Stomach smooth muscle (tissue), 2 donors: Measurements from ENCODE around the gene KRT24.

Experiments
- H3K27ac ChIP-seq: one replicate; pipeline ENCODE4 v1.7.0; 2013; ENCODE audit warnings: mild to moderate bottlenecking, low read length, inconsistent platforms
- H3K27me3 ChIP-seq, 2 donors: one replicate each; pipeline ENCODE4 v1.7.0; 2013; ENCODE audit warnings: low read length in 2 of 2; ENCODE audit not compliant: insufficient read depth in 2 of 2, control insufficient read depth in 1 of 2
- H3K36me3 ChIP-seq, 2 donors: one replicate each; pipeline ENCODE4 v1.7.0; 2013; ENCODE audit warnings: low read length in 2 of 2; ENCODE audit not compliant: control insufficient read depth in 2 of 2, insufficient read depth in 2 of 2
- H3K4me1 ChIP-seq: one replicate; pipeline ENCODE4 v1.7.0; 2013; ENCODE audit warnings: low read length; ENCODE audit not compliant: control insufficient read depth, insufficient read depth
- H3K4me3 ChIP-seq, 2 donors: one replicate each; pipeline ENCODE4 v1.7.0; 2013; ENCODE audit warnings: low read length in 2 of 2
- H3K9ac ChIP-seq, 2 donors: one replicate each; pipeline ENCODE4 v1.7.0; 2013; ENCODE audit warnings: low read length in 2 of 2, mild to moderate bottlenecking in 1 of 2
- H3K9me3 ChIP-seq, 2 donors: one replicate each; pipeline ENCODE4 v1.7.0; 2013; ENCODE audit warnings: low read length in 2 of 2; ENCODE audit not compliant: control insufficient read depth in 2 of 2
- donor health status: healthy.
- donor health status: Pancreatic carcinoma.

The KRT24 gene

DNA sequence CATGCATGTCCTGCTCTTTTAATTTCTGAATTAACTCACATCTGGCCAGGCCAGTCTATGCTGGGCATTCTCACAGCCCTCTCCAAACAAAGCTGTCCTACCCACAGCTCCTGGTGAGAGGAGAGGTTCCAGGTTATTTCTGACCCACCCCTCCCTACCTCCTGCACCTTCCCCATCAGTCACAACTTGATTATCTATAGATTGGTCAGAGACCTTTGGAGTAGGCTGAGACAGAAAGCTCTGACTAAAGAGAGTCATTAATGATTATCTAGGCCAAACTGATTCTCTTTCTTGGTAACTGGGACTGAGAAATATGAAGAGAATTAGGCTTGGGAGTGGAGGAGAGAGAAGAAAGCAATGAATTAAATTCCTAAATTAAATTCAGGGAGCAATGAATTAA, 37.2 kb downstream of the KRT24 start:
- no peak overlapping the region for H3K9ac ChIP-seq
- no peak overlapping the region for H3K4me3 ChIP-seq
- no peaks in the 10 kb centered on the region for H3K9me3 ChIP-seq
- H3K4me1 ChIP-seq, result no peaks in the 10 kb centered on the region
- peaks cover 8 to 14% of the 10 kb centered on the region in 2 donors for H3K27me3 ChIP-seq
- H3K27ac ChIP-seq, result no peak overlapping the region
- H3K36me3 ChIP-seq, result no peaks in the 10 kb centered on the region

DNA sequence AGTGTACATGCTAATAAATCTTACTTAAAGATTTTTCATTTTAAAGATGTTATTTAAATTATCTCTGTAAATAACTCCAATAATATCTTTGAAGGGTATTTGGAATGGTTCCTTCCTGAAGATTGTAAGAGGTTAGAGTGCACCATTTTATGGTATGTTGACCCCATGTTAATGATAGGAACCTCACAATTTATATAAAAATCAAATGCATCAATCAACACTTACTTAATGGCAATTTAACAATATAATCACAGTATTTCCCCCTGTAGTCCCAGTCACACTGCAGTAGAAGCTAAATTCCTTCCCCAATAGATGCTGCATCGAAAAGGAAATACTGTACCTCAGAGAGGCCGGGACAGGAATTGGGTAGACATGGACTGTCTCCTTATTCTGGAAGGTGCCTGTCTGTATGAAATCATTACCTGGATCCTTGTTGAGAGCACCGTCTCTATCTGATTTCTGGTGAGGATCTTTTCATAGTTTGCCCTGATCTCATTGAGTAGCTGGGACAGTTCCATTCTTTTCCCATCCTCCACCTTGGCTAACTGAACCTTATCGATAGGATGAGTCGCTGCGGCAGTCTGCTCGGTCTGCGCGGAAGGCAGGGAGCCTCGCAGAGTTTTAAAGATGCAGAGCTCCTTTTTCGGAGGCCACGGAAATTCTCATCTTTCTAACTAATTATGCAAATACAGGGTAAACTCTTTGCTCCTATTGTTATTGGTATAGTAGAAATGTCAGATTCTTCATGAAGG, 38.8 kb downstream of the KRT24 start, which contains the start of gene KRT222:
KRT222 (minus strand) TSS at position 596 of the 752 bp plus-strand sequence; CDS start at position 518, 78 bp downstream.
- Histone ChIP-seq H3K4me1 (no peaks in the 10 kb centered on the region), H3K4me3 (peak within 1 kb of the TSS in 1 of 2 donors; percentile 50), H3K36me3 (no peaks in the 10 kb centered on the region), H3K9me3 (no peaks in the 10 kb centered on the region), H3K9ac (no peak within 1 kb of the TSS), H3K27ac (no peak within 1 kb of the TSS), H3K27me3 (peaks cover 8 to 14% of the 10 kb centered on the region in 2 donors)

DNA sequence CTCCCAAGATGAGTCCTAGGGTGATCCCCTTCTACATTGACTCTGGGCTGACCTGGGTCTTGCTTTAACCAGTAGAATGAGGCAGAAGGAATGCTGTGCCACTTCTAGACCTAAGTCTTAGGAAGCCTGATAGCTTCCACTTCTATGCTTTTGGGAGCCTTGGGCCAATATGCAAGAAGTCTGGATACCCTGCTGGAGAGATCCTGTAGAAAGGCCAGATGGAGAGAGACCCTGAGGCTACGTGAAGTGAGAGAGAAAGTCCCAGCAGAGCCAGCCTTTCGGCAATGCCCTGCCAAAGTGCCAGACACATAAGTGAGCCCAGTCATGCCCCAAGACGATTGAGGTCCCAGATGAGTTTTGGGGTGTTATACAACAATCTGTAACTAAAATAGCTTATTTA, 40.3 kb downstream of the KRT24 start:
- Histone ChIP-seq H3K9me3 (no peaks in the 10 kb centered on the region), H3K4me1 (no peaks in the 10 kb centered on the region), H3K27ac (no peak overlapping the region), H3K9ac (no peak overlapping the region), H3K4me3 (no peak overlapping the region), H3K36me3 (no peaks in the 10 kb centered on the region), H3K27me3 (peaks cover 8 to 14% of the 10 kb centered on the region in 2 donors)

DNA sequence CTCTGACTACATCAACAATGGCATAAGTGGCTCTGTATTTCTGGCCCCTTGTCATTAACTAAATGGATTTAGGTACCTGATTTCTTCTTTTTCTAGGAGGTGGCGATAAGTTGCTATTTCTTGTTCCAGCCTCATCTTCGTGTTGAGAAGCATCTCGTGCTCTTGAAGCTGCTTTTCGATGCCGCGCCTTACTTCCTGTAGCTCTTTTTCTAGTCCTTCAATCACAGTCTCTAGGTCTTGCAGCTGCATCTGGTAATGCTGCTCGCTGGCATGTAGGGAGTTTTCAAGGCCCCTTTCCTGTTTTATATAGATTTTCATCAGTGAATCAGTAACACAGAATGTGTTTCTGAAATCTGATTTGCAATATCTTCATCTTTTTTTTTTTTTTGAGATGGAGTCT, 43.6 kb downstream of the KRT24 start:
- Histone ChIP-seq H3K27me3 (peaks cover under 1 to 7% of the 10 kb centered on the region in 2 donors), H3K36me3 (no peaks in the 10 kb centered on the region), H3K9ac (no peak overlapping the region), H3K9me3 (no peaks in the 10 kb centered on the region), H3K27ac (no peak overlapping the region), H3K4me1 (no peaks in the 10 kb centered on the region), H3K4me3 (no peak overlapping the region)

DNA sequence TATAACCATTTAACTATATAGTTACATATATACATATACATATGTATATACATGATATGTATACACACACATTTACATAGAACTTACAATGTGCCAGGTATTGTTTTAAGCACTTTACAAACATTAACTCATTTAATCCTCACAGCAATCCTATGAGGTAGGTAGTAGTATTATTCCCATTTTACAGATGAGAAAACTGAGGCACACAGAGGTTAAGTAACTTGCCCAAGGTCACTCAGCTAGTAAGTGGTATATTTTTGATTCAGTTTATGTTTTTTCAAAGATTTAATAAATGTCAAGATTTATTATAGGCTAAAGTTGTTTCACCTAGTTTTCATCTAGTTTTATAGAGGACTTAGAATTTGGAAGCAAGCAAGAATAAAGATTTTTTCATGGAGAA, 45.2 kb downstream of the KRT24 start:
- H3K4me3 ChIP-seq, result no peak overlapping the region
- H3K4me1 ChIP-seq, result no peaks in the 10 kb centered on the region
- H3K27ac ChIP-seq, result no peak overlapping the region
- H3K27me3 ChIP-seq, result peaks cover 0 to 4% of the 10 kb centered on the region in 2 donors
- no peaks in the 10 kb centered on the region for H3K36me3 ChIP-seq
- H3K9me3 ChIP-seq, result no peaks in the 10 kb centered on the region
- no peak overlapping the region for H3K9ac ChIP-seq

DNA sequence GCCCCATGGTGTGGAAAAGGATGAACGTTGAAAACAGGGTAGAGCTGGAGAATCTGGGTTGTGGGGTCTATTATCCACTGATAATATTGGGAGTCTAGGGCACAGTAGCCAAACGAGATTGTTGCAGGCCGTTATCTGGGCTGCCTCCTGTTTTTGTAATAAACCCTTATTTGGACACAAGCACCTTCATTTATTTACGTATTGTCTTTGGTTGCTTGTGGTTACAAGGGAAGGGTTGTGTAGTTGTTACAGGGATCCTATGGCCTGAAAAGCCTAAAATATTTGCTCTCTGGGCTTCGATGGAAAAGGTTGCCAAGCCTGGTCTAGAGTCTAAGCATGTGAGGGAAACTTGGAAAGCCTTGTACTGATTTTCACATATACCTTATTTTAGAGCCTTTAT, 51.6 kb downstream of the KRT24 start:
- Histone ChIP-seq H3K9ac (no peak overlapping the region), H3K27me3 (no peaks in the 10 kb centered on the region), H3K27ac (no peak overlapping the region), H3K9me3 (no peaks in the 10 kb centered on the region), H3K4me1 (peaks cover 8% of the 10 kb centered on the region), H3K4me3 (no peak overlapping the region), H3K36me3 (no peaks in the 10 kb centered on the region)

DNA sequence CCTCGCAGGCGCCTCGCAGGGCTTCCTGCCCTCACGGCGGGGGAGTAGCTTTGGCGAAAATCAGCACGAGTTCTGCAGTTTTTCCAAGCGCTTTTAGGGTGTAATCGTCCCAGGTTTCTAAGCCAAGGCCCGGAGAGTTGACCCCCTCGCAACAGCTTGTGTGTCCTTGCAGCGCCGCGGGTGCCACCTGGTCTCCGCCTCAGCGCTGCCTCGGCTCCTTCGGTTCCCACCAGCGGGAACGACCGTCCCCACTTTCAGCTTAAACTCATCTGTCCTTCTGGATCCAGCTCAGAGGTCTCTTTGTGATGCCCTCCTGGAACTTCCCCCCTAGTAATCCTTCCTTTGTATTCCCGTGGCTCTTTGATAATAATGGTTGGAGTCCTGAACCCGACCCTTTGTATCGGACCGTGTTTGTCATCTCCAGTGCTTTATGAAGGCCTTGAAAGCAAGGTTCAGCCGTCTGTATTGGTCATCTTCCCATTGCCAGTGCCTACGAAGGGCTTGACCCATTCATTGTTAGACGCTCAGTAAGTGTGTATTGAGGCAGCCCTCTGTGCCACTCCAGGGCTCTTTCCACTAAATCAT, 55.1 kb downstream of the KRT24 start:
- Histone ChIP-seq H3K27me3 (no peaks in the 10 kb centered on the region), H3K4me1 (peaks cover 13% of the 10 kb centered on the region), H3K27ac (peak overlapping the region; percentile 100), H3K9ac (peak overlapping the region; percentile 99 to 100), H3K4me3 (peak overlapping the region; percentile 89 to 96), H3K9me3 (no peaks in the 10 kb centered on the region), H3K36me3 (peaks cover 4% of the 10 kb centered on the region in 2 donors)
